ENCODE measurements around the gene MMP2. TPM values are rescaled to one million over a fixed set of nuclear protein-coding genes. Genes with fewer than 3 reads are reported as not detected.

MMP2 gene
- total RNA-seq, 1 donor from 2014 or later = 178 TPM

- Histone ChIP-seq H3K27ac (peak overlapping the region; percentile 31), H3K36me3 (peaks cover 25% of the 10 kb centered on the region), H3K9me3 (no peaks in the 10 kb centered on the region), H3K27me3 (ENCODE audit: low read depth) (no peaks in the 10 kb centered on the region), H3K4me1 (peaks cover 45% of the 10 kb centered on the region), H3K4me3 (no peak overlapping the region)
- peak; percentile 78 to 80 for ATAC-seq
- intact Hi-C loops (cut with DNase I) = no loop called here
- no peak for TF ChIP-seq CTCF (IDR thresholded peaks at IDR 0.05)
- peak; percentile 82 for DNase-seq
Observed at GRCh38 chr16:55502801-55503366, 23.9 kb downstream of the MMP2 start.

- no peaks in the 10 kb centered on the region for H3K9me3 ChIP-seq
- DNase-seq (no peak), ATAC-seq (no peak)
- H3K27me3 ChIP-seq (ENCODE audit: low read depth) = no peaks in the 10 kb centered on the region
- no peak for TF ChIP-seq CTCF (IDR thresholded peaks at IDR 0.05)
- peaks cover 44% of the 10 kb centered on the region for H3K4me1 ChIP-seq
- H3K4me3 ChIP-seq = no peak overlapping the region
- no peak overlapping the region for H3K27ac ChIP-seq
- peaks cover 15% of the 10 kb centered on the region for H3K36me3 ChIP-seq
- intact Hi-C loops (cut with DNase I) = no loop called here
Observed at GRCh38 chr16:55503726-55504550, 24.9 kb downstream of the MMP2 start.

GRCh38 chr16:55505333-55506015, 26.5 kb downstream of the MMP2 start:
- Histone ChIP-seq H3K36me3 (peaks cover 11% of the 10 kb centered on the region), H3K4me3 (no peak overlapping the region), H3K27ac (no peak overlapping the region), H3K27me3 (ENCODE audit: low read depth) (no peaks in the 10 kb centered on the region), H3K9me3 (no peaks in the 10 kb centered on the region), H3K4me1 (peaks cover 32% of the 10 kb centered on the region)
- ATAC-seq (no peak), DNase-seq (no peak)
- intact Hi-C loops (cut with DNase I) = no loop called here
- TF ChIP-seq CTCF (IDR thresholded peaks at IDR 0.05) = no peak

GRCh38 chr16:55506083-55506482, 27.1 kb downstream of the MMP2 start:
- H3K4me1 ChIP-seq = peaks cover 26% of the 10 kb centered on the region
- ATAC-seq (no peak), DNase-seq (no peak)
- TF ChIP-seq CTCF (IDR thresholded peaks at IDR 0.05) = no peak
- no peak overlapping the region for H3K27ac ChIP-seq
- intact Hi-C loops (cut with DNase I) = no loop called here
- no peaks in the 10 kb centered on the region for H3K27me3 ChIP-seq (ENCODE audit: low read depth)
- peaks cover 11% of the 10 kb centered on the region for H3K36me3 ChIP-seq
- no peak overlapping the region for H3K4me3 ChIP-seq
- H3K9me3 ChIP-seq = no peaks in the 10 kb centered on the region

- Histone ChIP-seq H3K4me3 (no peak overlapping the region), H3K4me1 (peaks cover 23% of the 10 kb centered on the region), H3K27ac (no peak overlapping the region), H3K36me3 (peaks cover 11% of the 10 kb centered on the region), H3K27me3 (ENCODE audit: low read depth) (no peaks in the 10 kb centered on the region), H3K9me3 (no peaks in the 10 kb centered on the region)
- TF ChIP-seq CTCF (IDR thresholded peaks at IDR 0.05) = no peak
- no peak for DNase-seq
- ATAC-seq = no peak
- intact Hi-C loops (cut with DNase I) = no loop called here
Observed at GRCh38 chr16:55506708-55507107, 27.7 kb downstream of the MMP2 start.
